Measurements from ENCODE around the gene ARHGAP22.

ARHGAP22 gene

GRCh38 chr10:48464121-48464870 is 140.6 kb downstream of the ARHGAP22 start:
- TF ChIP-seq GATA3 (IDR thresholded peaks at IDR 0.05; ENCODE audit: low read depth, low read length), result no peak
- no peak for TF ChIP-seq GATA2 (IDR thresholded peaks at IDR 0.05; ENCODE audit: low read depth, low read length)

- no peak for TF ChIP-seq GATA3 (IDR thresholded peaks at IDR 0.05; ENCODE audit: low read depth, low read length)
- TF ChIP-seq GATA2 (IDR thresholded peaks at IDR 0.05; ENCODE audit: low read depth, low read length), result no peak
Measured at GRCh38 chr10:48463318-48464003, 141.4 kb downstream of the ARHGAP22 start.

- TF ChIP-seq GATA3 (IDR thresholded peaks at IDR 0.05; ENCODE audit: low read depth, low read length) (no peak), GATA2 (IDR thresholded peaks at IDR 0.05; ENCODE audit: low read depth, low read length) (no peak)
Measured at GRCh38 chr10:48462482-48463020, 142.3 kb downstream of the ARHGAP22 start.

- no peak for TF ChIP-seq GATA3 (IDR thresholded peaks at IDR 0.05; ENCODE audit: low read depth, low read length)
- TF ChIP-seq GATA2 (IDR thresholded peaks at IDR 0.05; ENCODE audit: low read depth, low read length), result no peak
Measured at GRCh38 chr10:48461623-48462481, 143.0 kb downstream of the ARHGAP22 start.

- TF ChIP-seq GATA3 (IDR thresholded peaks at IDR 0.05; ENCODE audit: low read depth, low read length), result no peak
- TF ChIP-seq GATA2 (IDR thresholded peaks at IDR 0.05; ENCODE audit: low read depth, low read length), result no peak
Measured at GRCh38 chr10:48460182-48460581, 144.7 kb downstream of the ARHGAP22 start.

GRCh38 chr10:48459270-48460150 is 145.4 kb downstream of the ARHGAP22 start:
- TF ChIP-seq GATA2 (IDR thresholded peaks at IDR 0.05; ENCODE audit: low read depth, low read length) (no peak), GATA3 (IDR thresholded peaks at IDR 0.05; ENCODE audit: low read depth, low read length) (no peak)

- TF ChIP-seq GATA2 (IDR thresholded peaks at IDR 0.05; ENCODE audit: low read depth, low read length) (no peak), GATA3 (IDR thresholded peaks at IDR 0.05; ENCODE audit: low read depth, low read length) (no peak)
Measured at GRCh38 chr10:48458662-48459048, 146.2 kb downstream of the ARHGAP22 start.

- TF ChIP-seq GATA3 (IDR thresholded peaks at IDR 0.05; ENCODE audit: low read depth, low read length) (no peak), GATA2 (IDR thresholded peaks at IDR 0.05; ENCODE audit: low read depth, low read length) (no peak)
Measured at GRCh38 chr10:48457949-48458661, 146.8 kb downstream of the ARHGAP22 start.

GRCh38 chr10:48456808-48457761 is 147.8 kb downstream of the ARHGAP22 start:
- no peak for TF ChIP-seq GATA3 (IDR thresholded peaks at IDR 0.05; ENCODE audit: low read depth, low read length)
- TF ChIP-seq GATA2 (IDR thresholded peaks at IDR 0.05; ENCODE audit: low read depth, low read length), result no peak

GRCh38 chr10:48456361-48456804 is 148.5 kb downstream of the ARHGAP22 start:
- TF ChIP-seq GATA2 (IDR thresholded peaks at IDR 0.05; ENCODE audit: low read depth, low read length) (no peak), GATA3 (IDR thresholded peaks at IDR 0.05; ENCODE audit: low read depth, low read length) (no peak)

GRCh38 chr10:48455392-48456151 is 149.3 kb downstream of the ARHGAP22 start:
- no peak for TF ChIP-seq GATA3 (IDR thresholded peaks at IDR 0.05; ENCODE audit: low read depth, low read length)
- no peak for TF ChIP-seq GATA2 (IDR thresholded peaks at IDR 0.05; ENCODE audit: low read depth, low read length)
